ENCODE measurements around the gene TIAM1. TPM values are rescaled to one million over a fixed set of nuclear protein-coding genes. Genes with fewer than 3 reads are reported as not detected.

TIAM1 gene
- total and polyA plus RNA-seq, 2 of the 8 experiments (the other 6 are each of a cell fraction or from before 2014, with no cell fraction given) = 10.1 to 30.7 TPM

GRCh38 chr21:31162827-31163226 lies 181.2 kb downstream of the TIAM1 start (continued):
- TF ChIP-seq SIN3A (conservative IDR thresholded peaks at IDR 0.05 in 1 of 2, IDR thresholded peaks at IDR 0.05 in 1 of 2; ENCODE audit: low read depth in 1 of 2, low read length in 2 of 2) = no peak
- no peak for TF ChIP-seq SUZ12 (IDR thresholded peaks at IDR 0.05; ENCODE audit: low read length)
- no peak for TF ChIP-seq SIRT6 (IDR thresholded peaks at IDR 0.05; ENCODE audit: low read length)
- no peak for TF ChIP-seq EP300 (IDR thresholded peaks at IDR 0.05; ENCODE audit: borderline replicate concordance in 1 of 2, low read depth in 2 of 2, low read length in 2 of 2)
- no peak for TF ChIP-seq NRF1 (IDR thresholded peaks at IDR 0.05; ENCODE audit: low read depth, low read length)
- no peak for TF ChIP-seq EGR1 (IDR thresholded peaks at IDR 0.05; ENCODE audit: borderline replicate concordance, low read depth, low read length)
